IPS-NIHi11 (cell line): Measurements from ENCODE around the gene CTBP1.

ENCODE experiments used
- DNase-seq: peaks from one replicate; pipeline ENCODE4 v3.0.0; 2012; ENCODE audit warnings: mixed read lengths, low spot score

CTBP1 gene

GRCh38 chr4:1283711-1284110 lies 34.8 kb upstream of the CTBP1 start:
- DNase-seq, result no peak

DNA sequence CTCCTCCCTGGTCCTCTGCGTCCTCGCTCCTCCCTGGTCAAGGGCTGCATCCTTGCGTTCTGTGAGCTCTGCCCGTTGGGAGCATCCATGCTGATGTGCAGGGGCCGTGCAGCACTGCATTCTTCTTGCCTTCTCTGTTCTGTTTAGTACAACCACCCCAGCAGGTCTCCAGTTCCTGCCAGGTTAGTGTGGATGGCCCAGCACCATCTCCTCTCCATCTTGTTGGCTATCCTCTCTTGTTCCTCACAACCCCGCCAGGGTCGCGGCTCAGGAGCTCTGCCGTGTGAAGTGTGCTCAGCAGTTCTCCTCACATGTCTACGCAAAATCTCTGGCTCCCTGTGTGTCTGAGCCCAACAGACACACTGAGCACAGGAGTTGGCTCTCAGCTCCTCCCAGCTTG lies 30.3 kb upstream of the CTBP1 start:
- DNase-seq, result no peak

DNA sequence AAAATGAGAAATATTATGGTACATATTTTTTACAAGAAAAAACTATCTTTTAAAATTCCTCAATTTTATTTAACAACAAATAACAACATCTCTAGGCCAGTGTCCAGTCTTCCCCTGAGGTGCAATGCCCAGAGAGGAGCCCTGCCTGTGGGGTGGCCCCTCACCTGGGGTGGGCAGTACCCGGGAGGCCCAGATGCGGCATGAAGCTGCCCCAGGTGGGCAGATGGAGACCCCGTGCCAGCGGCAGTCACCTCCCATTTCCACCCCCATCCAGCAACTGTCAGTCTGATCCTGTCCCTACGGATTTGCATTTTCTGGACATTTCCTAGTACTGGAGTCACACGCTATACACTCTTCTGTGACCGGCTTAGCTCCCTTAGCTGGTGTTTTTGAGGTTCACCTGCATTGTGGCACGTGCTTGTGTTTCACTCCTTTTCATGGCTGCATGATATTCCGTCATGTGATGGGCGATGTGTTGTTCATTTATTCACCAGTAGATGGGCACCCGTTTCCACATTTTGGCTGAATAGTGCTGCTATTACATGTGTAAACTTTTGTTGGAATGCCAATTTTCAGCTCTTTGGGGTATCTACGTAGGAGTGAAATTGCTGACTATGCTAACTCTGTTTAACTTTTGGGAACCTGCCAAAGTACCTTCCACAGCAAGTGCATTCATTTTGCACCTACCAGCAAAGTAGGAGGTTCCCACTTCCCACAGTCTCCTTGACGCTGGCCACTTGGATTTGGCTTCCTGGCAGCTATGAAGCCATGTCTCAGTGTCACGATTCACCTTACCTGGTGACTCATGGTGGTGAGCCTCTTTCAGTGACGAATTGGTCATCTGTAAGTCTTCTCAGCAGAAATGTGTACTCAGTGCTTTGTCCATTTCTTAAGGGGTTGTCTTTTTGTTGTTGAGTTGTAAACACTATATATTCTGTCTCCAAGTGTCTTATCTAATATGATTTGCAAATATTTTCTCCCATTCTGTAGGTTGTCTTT lies 29.0 kb upstream of the CTBP1 start:
- no peak for DNase-seq

DNA sequence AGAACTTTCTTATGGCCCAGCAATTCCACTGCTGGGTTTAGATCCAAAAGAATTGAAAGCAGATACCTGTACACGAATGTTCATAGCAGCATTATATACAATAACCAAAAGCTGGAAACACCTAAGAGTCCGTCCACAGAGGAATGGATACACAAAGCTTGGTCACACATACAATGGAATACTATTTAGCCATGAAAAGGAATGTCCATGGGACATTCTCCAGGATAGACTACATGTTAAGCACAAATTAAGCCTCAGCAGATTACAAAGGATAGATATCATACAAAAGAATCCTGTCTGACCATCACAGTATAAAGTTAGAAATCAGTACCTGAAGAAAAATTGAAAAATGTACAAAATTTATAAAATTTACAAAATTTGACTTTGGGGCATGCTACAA lies 28.1 kb upstream of the CTBP1 start:
- no peak for DNase-seq

GRCh38 chr4:1274871-1275270 lies 25.9 kb upstream of the CTBP1 start:
- no peak for DNase-seq

- no peak for DNase-seq
These were observed 22.8 kb upstream of the CTBP1 start for GRCh38 chr4:1271686-1272085.

DNA sequence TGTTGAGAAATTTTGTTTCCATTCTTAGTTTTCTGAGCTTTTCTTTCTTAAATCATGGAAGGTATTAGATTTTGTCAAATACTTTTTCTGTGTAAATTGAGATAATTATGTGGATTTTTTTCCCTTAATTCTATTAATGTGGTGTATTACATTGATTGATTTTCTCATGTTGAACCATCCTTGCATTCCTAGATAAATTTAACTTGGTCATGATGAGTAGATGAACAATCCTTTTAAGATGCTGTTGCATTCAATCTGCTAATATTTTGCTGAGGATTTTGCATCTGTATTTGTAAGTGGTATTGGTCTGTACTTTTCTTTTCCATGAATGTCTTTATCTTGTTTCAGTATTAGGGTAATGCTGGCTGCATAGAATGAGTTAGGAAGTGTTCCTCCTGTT lies 20.3 kb upstream of the CTBP1 start:
- no peak for DNase-seq

DNA sequence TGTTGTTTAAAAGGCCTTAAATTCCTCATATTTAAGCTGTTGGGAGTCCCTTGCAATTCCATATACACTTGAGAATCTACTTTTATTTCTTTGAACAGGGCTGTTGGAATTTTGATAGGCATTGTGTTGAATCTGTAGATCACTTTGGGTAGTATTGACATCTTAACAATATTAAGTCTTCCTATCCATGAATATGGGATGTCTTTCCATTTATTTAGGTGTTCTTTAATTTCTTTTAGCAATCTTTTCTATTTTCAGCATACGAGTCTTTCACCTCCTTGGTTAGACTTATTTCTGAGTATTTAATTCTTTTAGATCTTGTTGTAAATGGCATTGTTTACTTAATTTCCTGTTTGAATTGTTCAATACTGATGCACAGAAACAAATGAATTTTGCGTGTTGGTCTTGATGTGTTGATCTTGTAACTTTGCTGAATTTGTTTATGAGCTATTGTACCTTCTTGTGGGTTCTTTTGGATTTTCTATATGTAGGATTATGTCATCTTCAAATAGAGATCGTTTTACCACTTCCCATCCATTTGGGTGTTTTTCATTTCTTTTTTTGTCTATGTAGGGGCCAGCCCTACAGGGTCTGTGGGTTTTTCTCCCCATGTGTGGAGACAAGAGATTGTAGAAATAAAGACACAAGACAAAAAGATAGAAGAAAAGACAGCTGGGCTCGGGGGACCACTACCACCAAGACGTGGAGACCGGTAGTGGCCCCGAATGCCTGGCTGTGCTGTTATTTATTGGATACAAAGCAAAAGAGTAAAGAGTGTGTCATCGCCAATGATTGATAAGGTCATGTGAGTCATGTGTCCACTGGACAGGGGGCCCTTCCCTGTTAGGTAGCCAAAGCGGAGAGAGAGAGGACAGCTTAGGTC lies 18.2 kb upstream of the CTBP1 start:
- DNase-seq, result no peak

DNA sequence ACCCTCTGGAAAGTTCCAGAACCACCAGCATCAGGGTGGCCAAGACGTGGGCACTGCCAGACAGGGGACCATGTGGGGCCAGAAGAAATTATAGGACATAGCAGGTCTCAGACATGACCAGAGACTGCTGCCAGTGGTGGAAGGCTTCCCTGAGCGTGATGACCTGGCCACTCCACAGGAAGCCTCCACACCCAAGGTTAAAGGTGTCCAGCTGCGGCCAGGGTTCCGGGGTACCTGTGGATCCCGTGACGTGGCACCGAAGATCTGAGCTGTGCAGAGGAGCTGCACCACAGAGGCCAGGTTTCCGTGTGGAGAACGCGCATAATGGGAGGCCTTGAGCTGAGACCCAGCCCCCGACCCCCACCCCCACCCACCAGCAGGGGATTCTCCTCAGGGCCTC lies 16.4 kb upstream of the CTBP1 start:
- no peak for DNase-seq

DNA sequence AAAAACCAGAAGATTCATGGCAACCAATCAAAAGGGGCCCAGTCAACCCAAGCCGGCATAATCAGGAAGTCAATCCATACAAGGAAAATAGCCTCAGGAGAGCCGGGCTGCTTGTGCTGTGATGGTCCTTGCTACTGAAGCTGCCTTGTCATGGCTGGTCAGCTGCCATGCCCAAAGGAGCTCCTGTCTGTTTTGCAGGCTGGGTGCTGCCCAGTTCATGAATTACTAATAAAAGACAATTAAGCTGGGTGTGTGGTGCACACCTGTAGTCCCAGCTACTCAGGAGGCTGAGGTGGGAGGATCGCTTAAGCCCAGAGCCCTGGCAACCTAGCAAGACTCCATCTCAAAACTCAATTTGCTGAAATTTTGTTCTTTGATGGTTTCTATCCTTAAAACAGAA lies 16.0 kb upstream of the CTBP1 start:
- no peak for DNase-seq

DNA sequence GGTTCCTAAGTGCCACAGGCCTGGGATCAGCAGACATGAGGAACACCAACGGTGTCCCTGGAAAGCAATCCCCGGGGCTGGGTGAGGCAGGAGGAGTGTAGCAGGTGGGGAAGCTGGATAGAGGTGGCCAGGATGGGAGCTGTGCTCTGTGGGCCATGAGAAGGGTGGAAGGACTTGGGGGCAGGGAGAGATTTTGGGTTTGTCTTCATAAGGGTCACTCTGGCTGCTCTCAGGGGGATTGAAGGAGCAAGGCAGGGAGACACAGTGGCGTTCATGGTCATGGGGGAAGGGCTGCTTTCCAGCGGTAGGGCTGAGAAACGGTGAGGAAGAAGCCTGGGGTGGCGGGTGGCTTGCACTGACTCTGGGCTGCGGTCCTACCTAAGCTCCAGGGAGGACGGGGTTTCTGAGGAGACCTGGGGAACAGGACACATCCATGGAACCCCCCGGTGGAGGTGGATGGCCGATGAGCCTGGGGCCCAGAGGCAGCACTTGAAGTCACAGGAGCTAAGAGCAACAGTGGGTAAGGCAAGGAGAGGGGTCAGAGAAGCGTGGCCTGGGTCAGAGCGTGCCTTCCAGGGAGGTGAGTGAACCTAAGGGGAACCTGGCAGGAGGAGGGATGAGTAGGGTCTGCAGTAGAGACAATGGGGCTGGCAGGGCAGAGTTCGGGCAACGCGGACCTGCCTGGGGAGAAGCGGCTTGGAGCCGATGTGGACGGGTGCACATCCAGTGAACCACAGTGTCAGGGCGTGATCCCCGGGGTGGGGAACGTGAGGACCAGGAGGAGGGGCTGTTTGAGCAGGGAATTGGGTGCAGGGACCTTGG lies 12.4 kb upstream of the CTBP1 start:
- no peak for DNase-seq

- no peak for DNase-seq
These were observed 11.6 kb upstream of the CTBP1 start for GRCh38 chr4:1260418-1261106.

DNA sequence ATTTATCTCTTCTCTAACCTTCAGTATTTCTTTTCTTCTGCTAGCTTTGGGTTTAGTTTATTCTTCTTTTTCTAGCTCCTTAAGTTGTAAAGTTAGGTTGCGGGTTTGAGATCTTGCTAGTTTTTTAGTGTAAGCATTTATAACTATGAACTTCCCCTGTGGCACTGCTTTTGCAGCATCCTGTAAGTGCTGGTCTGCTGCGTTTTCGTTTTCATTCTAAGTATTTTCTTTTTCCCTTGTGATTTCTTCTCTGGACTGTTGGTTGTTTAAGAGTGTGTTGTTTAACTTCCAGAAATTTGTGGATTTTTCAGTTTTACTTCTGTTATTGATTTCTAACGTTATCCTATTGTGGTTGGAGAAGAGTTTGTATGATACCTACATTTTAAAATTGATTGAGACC lies 11.0 kb upstream of the CTBP1 start:
- DNase-seq, result no peak

GRCh38 chr4:1258457-1258856 lies 9.5 kb upstream of the CTBP1 start:
- DNase-seq, result no peak

DNA sequence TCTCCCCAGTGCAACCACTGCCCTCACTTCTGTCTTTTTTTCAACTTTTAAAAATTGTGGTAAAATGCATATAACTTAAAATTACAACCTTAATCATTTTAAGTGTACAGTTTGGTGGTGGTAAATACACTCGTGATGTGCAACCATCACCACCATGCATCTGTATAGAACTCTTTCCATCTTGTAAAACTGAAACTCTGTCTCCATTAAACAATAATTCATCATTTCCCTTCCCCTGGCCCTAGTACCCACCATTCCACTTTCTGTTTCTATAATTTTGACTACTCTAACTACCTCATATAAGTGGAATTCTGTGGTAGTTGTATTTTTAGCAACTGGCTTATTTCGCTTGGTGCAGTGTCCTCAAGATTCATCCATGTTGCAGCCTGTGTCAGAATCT lies 6.8 kb upstream of the CTBP1 start:
- no peak for DNase-seq

- DNase-seq, result no peak
These were observed 6.2 kb upstream of the CTBP1 start for GRCh38 chr4:1255151-1255550.

DNA sequence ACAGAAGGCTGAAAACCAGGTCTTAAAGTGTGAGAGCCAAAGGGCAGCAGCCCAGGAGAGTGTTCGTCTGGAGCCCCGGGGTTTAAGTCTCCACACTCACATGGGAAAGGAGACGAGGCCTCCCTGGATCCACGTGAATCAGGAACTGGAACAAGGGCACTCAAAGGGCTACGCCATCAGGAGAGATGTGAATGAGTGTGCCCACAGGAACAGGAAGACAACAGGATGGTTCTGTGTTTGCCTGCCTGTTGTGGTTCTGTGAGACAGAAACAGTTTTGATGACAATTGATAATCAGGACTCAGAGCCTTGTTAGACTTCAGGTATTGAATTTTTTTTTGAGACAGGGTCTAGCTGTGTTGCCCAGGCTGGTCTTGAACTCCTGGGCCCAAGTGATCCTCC lies 4.9 kb upstream of the CTBP1 start:
- no peak for DNase-seq

DNA sequence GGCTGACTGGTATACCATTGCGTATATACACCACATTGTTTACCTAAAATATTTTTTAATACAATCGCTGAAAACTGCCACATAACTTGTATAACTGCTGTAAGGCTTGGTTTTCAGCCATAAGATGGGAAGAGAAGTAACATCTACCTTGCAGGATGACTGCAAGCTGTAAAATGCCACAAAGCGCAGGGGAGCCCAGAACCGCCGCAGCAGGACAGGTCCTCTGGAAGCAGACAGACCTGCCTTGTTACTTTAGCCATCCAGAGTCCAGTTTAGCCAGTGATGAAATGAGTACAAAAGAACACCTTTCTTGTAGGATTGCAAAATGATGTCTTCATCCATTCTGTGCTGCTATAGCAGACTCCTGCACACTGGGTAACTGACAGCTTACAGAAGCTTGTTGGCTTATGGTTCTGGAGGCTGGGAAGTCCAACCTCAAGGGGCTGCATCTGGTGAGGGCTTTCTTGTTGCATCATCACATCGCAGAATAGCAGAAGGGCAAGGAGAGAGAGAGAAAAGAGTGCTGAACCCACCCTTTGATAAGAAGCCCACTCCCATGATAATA lies 4.1 kb upstream of the CTBP1 start:
- DNase-seq, result no peak

- no peak for DNase-seq
These were observed 2.8 kb upstream of the CTBP1 start for GRCh38 chr4:1251773-1252066.

DNA sequence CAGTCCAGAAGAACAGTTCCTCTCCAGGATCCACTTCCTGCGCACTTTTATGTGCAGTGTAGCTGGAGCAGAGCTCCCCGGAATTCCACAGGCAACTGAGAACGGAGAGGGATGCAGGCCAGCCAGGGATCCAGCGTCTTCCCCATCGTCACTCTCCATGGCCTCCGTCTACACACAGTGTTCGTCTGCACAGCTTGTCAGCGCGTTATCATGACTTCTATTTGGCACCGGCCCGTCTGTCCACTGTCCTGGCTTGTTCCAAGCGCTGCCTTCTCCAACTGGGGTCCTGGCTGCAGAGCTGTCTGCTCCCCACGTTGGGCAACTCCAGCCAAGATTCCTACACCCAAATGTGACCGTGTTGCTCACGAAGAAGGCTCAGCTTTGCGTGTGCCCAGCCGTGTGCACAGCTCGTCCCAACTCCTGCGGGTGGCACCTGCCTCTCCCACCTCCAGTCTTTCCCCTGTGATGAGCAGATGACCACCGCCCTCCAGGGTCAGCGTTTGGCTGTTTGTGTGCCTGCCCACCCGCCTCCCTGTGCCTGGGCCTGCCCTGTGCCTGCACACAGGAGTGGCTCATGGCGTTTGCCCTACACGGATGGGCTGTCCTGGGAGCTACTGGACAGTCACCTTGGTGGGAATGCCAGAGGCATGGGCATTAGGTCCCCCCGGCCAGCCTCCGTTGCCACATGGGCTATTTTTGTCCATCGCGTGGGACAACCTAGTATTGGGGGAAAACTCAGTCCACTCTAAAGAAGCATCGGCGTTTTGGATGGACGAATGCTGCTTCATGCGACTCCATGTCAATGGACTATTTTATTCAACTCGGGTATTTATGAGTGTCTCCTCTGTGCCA lies 2.2 kb upstream of the CTBP1 start:
- no peak for DNase-seq

- DNase-seq, result no peak
These were observed 1.5 kb upstream of the CTBP1 start for GRCh38 chr4:1250527-1250812.
